HepG2 (cell line): ENCODE results near the gene NXNL2. TPM values are rescaled to one million over a fixed set of nuclear protein-coding genes. Genes with fewer than 3 reads are reported as not detected.

Source experiments
- ATAC-seq: fragments of 200-7000 bp; cut with Tn5 transposase; 3 replicates; pipeline ENCODE4 v1.9.1; 2020; ENCODE audit warnings: mild to moderate bottlenecking, moderate library complexity
- BruUV-seq: library from RNA; stranded (reverse); fragments of 400-500 nt; replicated peaks from 2 replicates; lab custom pipeline; 2021; lab: Mats Ljungman, UMichigan
- CTCF ChIA-PET: fragments of 300-600 bp; formaldehyde crosslinking; extraction: SDS; loops from one replicate; lab custom pipeline; 2021; ENCODE audit warnings: low total read pairs, inconsistent platforms, low intra/inter-chr PET ratio; lab: Yijun Ruan, JAX
- POLR2A ChIA-PET: fragments of 350-600 bp; sonication (Branson Sonifier 250); formaldehyde crosslinking; loops from one replicate; lab custom pipeline; 2020; ENCODE audit warnings: antibody characterized with exemption, inconsistent platforms; lab: Yijun Ruan, JAX
- DNase-seq: peaks from one replicate; pipeline ENCODE4 v3.0.0-alpha.2; 2015; ENCODE audit warnings: low spot score
- FAIRE-seq: peaks from 3 replicates; lab custom pipeline; 2011; peaks lifted over from hg19 to GRCh38; lab: Jason Lieb, UNC
- H2AFZ ChIP-seq: one replicate; pipeline ENCODE4 v1.6.1; 2011; ENCODE audit warnings: low read length, inconsistent platforms
- H3K27ac ChIP-seq: fragments of 300-600 bp; 3 replicates; pipeline ENCODE4 v1.8.0; 2011; ENCODE audit warnings: mixed run types, mild to moderate bottlenecking, mixed read lengths, low read length, inconsistent platforms; ENCODE audit not compliant: insufficient read depth; ENCODE audit errors: extremely low read length
- H3K27me3 ChIP-seq, 2 experiments: fragments of 200-600 bp in 1 of 2; 2 replicates in 1 of 2; 3 replicates in 1 of 2; pipeline versions ENCODE4 v1.6.0 to v1.8.0; 2011; ENCODE audit warnings: low read length in 2 of 2, mild to moderate bottlenecking in 2 of 2, moderate library complexity in 2 of 2, inconsistent platforms in 1 of 2; ENCODE audit not compliant: insufficient read depth in 2 of 2, control insufficient read depth in 1 of 2
- H3K36me3 ChIP-seq, 2 experiments: fragments of 200-600 bp in 1 of 2; replicated peaks in 1 of 2; 2 replicates in 1 of 2; 3 replicates in 1 of 2; pipeline versions ENCODE4 v1.5.1 to v1.8.0; 2011; ENCODE audit warnings: low read length in 2 of 2, inconsistent platforms in 1 of 2; ENCODE audit not compliant: insufficient read depth in 2 of 2, control insufficient read depth in 1 of 2
- H3K4me1 ChIP-seq: 2 replicates; pipeline ENCODE4 v1.5.1; 2012; ENCODE audit warnings: low read length, inconsistent platforms; ENCODE audit not compliant: insufficient read depth
- H3K4me2 ChIP-seq: 2 replicates; pipeline ENCODE4 v1.6.0; 2011; ENCODE audit warnings: low read depth, low read length, inconsistent platforms
- H3K4me3 ChIP-seq, 3 experiments: fragments of 200-600 bp in 1 of 3; sonication (generic), shearing (Covaris generic) in 1 of 3; replicated peaks in 1 of 3; 2 replicates each; pipeline ENCODE4 v1.5.1; 2011 to 2016; ENCODE audit warnings: low read length in 3 of 3, inconsistent platforms in 2 of 3, low read depth in 2 of 3, mild to moderate bottlenecking in 2 of 3, control low read depth in 1 of 3, mixed read lengths in 1 of 3; ENCODE audit not compliant: insufficient read depth in 1 of 3
- H3K79me2 ChIP-seq: one replicate; pipeline ENCODE4 v1.6.1; 2011; ENCODE audit warnings: low read length, inconsistent platforms; ENCODE audit not compliant: insufficient read depth
- H3K9ac ChIP-seq: 2 replicates; pipeline ENCODE4 v1.6.0; 2011; ENCODE audit warnings: mild to moderate bottlenecking, low read depth, low read length, inconsistent platforms; ENCODE audit not compliant: insufficient read depth
- H3K9me3 ChIP-seq: 2 replicates; pipeline ENCODE4 v1.5.1; 2012; ENCODE audit warnings: mild to moderate bottlenecking, low read length
- H4K20me1 ChIP-seq: 2 replicates; pipeline ENCODE4 v1.6.0; 2011; ENCODE audit warnings: inconsistent platforms, mild to moderate bottlenecking, low read length, moderate library complexity; ENCODE audit not compliant: insufficient read depth
- CENPX ChIP-seq: sonication (generic); formaldehyde crosslinking; IDR thresholded peaks from 2 replicates; pipeline ENCODE4 v1.9.0; 2021; ENCODE audit warnings: mild to moderate bottlenecking, missing genetic modification reagents, moderate library complexity
- ERF ChIP-seq: IDR thresholded peaks from 2 replicates; pipeline ENCODE4 v1.6.1; 2018; ENCODE audit warnings: missing biosample characterization, missing genetic modification reagents
- FOXJ3 ChIP-seq: sonication (generic); formaldehyde crosslinking; IDR thresholded peaks from 2 replicates; pipeline ENCODE4 v1.4.0; 2020; ENCODE audit warnings: missing genetic modification reagents, mild to moderate bottlenecking, borderline replicate concordance
- MLLT10 ChIP-seq: sonication (generic); formaldehyde crosslinking; IDR thresholded peaks from 2 replicates; pipeline ENCODE4 v1.4.0; 2020; ENCODE audit warnings: missing genetic modification reagents
- ZNF280B ChIP-seq: sonication (generic); formaldehyde crosslinking; IDR thresholded peaks from 2 replicates; pipeline ENCODE4 v1.5.0; 2020; ENCODE audit warnings: missing genetic modification reagents, mild to moderate bottlenecking, borderline replicate concordance
- ZNF672 ChIP-seq: sonication (generic); formaldehyde crosslinking; IDR thresholded peaks from 2 replicates; pipeline ENCODE4 v1.8.1; 2022; ENCODE audit warnings: missing genetic modification reagents
- ZNF724P ChIP-seq: sonication (generic); formaldehyde crosslinking; IDR thresholded peaks from 2 replicates; pipeline ENCODE4 v1.8.0; 2022; ENCODE audit warnings: missing genetic modification reagents, borderline replicate concordance
- ZSCAN20 ChIP-seq: sonication (generic); formaldehyde crosslinking; IDR thresholded peaks from 2 replicates; pipeline ENCODE4 v1.4.0; 2020; ENCODE audit warnings: missing genetic modification reagents, mild to moderate bottlenecking, borderline replicate concordance
- WGBS: methylation state at CpG from one replicate; pipeline ENCODE4 v1.1.6; 2017; ENCODE audit warnings: low lambda C conversion rate; 5-methylcytosine and 5-hydroxymethylcytosine counted together
- in situ Hi-C: cut with HindIII; loops from 2 replicates; pipeline ENCODE4 v1.10.0; 2017; ENCODE audit warnings: low pct_unique_long_range_greater_than_20kb; ENCODE audit not compliant: extremely low pct_ligation_motif_present
- intact Hi-C: fragments of 100-400 bp; cut with micrococcal nuclease; formaldehyde crosslinking; loops from one replicate; pipeline ENCODE4 v1.10.0; 2022; ENCODE audit not compliant: unreplicated experiment
- polyA plus RNA-seq, 8 experiments: library from polyadenylated mRNA; depleted of rRNA in 3 of 8; stranded (reverse) in 7 of 8; unstranded in 1 of 8; fragments of >200 nt; fragmentation: Illumina TruSeq in 4 of 8; extraction: Trizol in 4 of 8; gene quantifications; 2 replicates each; pipeline versions ENCODE4 v1.2.1 to v1.2.3, GENCODE V29; 2011 to 2016; ENCODE audit warnings: low read depth in 4 of 8, missing spikeins in 1 of 8, mixed read lengths in 1 of 8; ENCODE audit not compliant: insufficient read depth in 1 of 8
- total RNA-seq, 5 experiments: library from RNA; depleted of rRNA; stranded (reverse); fragments of >200 nt; fragmentation: Illumina TruSeq; extraction: Trizol; gene quantifications; 2 replicates each; pipeline ENCODE4 v1.2.3, GENCODE V29; 2016; ENCODE audit warnings: low read depth in 1 of 5

NXNL2 gene
- total and polyA plus RNA-seq, 2 of the 13 experiments (the other 11 are each of a cell fraction or from before 2014, with no cell fraction given): not detected

GRCh38 chr9:88553350-88553749 lies 18.4 kb downstream of the NXNL2 start:
- H4K20me1 ChIP-seq: no peaks in the 10 kb centered on the region
- no peaks in the 10 kb centered on the region for H3K9me3 ChIP-seq
- no TSS peak for BruUV-seq
- intact Hi-C loops: no loop called here
- POLR2A ChIA-PET: no interaction called here
- CTCF ChIA-PET: no interaction called here
- H2AFZ ChIP-seq: no peak overlapping the region
- TF ChIP-seq ZSCAN20 (CRISPR knock-in tag): no peak
- TF ChIP-seq CENPX: no peak
- no peak for TF ChIP-seq ZNF724P (CRISPR knock-in tag)
- TF ChIP-seq ZNF672 (CRISPR knock-in tag): no peak
- no peak for TF ChIP-seq MLLT10 (CRISPR knock-in tag)
- no peak for TF ChIP-seq ZNF280B
- TF ChIP-seq FOXJ3: no peak
- no peak for TF ChIP-seq ERF (CRISPR knock-in tag)
- DNase-seq (no peak), FAIRE-seq (no peak), ATAC-seq (no peak)
- H3K27me3 ChIP-seq: peaks cover 0 to 17% of the 10 kb centered on the region in 2 experiments; a peak in 2 of 5 replicates
- in situ Hi-C loops: no loop called here
- H3K4me3 ChIP-seq: no peak overlapping the region
- 4% methylated on average over 3 of the region's 3 CpGs for WGBS
- H3K9ac ChIP-seq: no peak overlapping the region
- H3K79me2 ChIP-seq: no peaks in the 10 kb centered on the region
- H3K4me2 ChIP-seq: no peak overlapping the region
- no peaks in the 10 kb centered on the region for H3K4me1 ChIP-seq
- H3K36me3 ChIP-seq: no peaks in the 10 kb centered on the region
- H3K27ac ChIP-seq: no peak overlapping the region
